Fibroblast of lung (primary cell): ENCODE results near the gene HPCAL1. TPM values are rescaled to one million over a fixed set of nuclear protein-coding genes. Genes with fewer than 3 reads are reported as not detected.

Experiments
- DNase-seq, 2 donors: peaks; one replicate each; pipeline versions ENCODE4 v3.0.0 to v3.0.0-alpha.2; 2010; ENCODE audit warnings: low read depth in 2 of 2
- H2AFZ ChIP-seq: 2 replicates; pipeline ENCODE4 v1.5.1; 2012; ENCODE audit warnings: low read length, control low read depth, inconsistent platforms
- H3K27ac ChIP-seq: 2 replicates; pipeline ENCODE4 v1.5.1; 2011; ENCODE audit warnings: low read length, control low read depth; ENCODE audit not compliant: insufficient read depth
- H3K27me3 ChIP-seq: 2 replicates; pipeline ENCODE4 v1.5.1; 2011; ENCODE audit warnings: mild to moderate bottlenecking, low read length; ENCODE audit not compliant: control insufficient read depth, insufficient read depth
- H3K36me3 ChIP-seq: 2 replicates; pipeline ENCODE4 v1.5.1; 2011; ENCODE audit warnings: low read length; ENCODE audit not compliant: control insufficient read depth, insufficient read depth
- H3K4me1 ChIP-seq: 2 replicates; pipeline ENCODE4 v1.5.1; 2011; ENCODE audit warnings: low read length; ENCODE audit not compliant: control insufficient read depth, insufficient read depth; ENCODE audit errors: extremely low read depth
- H3K4me2 ChIP-seq: 2 replicates; pipeline ENCODE4 v1.5.1; 2011; ENCODE audit warnings: low read length, control low read depth; ENCODE audit not compliant: insufficient read depth; ENCODE audit errors: extremely low read depth
- H3K4me3 ChIP-seq, 4 experiments: fragments of 200-600 bp in 1 of 4; sonication (generic) in 1 of 4; replicated peaks in 1 of 4; 2 replicates each; pipeline ENCODE4 v1.5.1; 2011 to 2016; ENCODE audit warnings: low read length in 4 of 4, low read depth in 3 of 4, mild to moderate bottlenecking in 3 of 4, control low read depth in 2 of 4, inconsistent platforms in 1 of 4, mixed read lengths in 1 of 4; ENCODE audit not compliant: insufficient read depth in 1 of 4; ENCODE audit errors: control extremely low read depth in 1 of 4
- H3K79me2 ChIP-seq: 2 replicates; pipeline ENCODE4 v1.5.1; 2012; ENCODE audit warnings: mild to moderate bottlenecking, low read length, inconsistent platforms; ENCODE audit not compliant: control insufficient read depth, insufficient read depth
- H3K9ac ChIP-seq: 2 replicates; pipeline ENCODE4 v1.5.1; 2011; ENCODE audit warnings: mild to moderate bottlenecking, low read length, control low read depth; ENCODE audit not compliant: insufficient read depth
- H3K9me3 ChIP-seq: 2 replicates; pipeline ENCODE4 v1.5.1; 2012; ENCODE audit warnings: low read depth, low read length; ENCODE audit not compliant: control insufficient read depth, insufficient read depth
- H4K20me1 ChIP-seq: 2 replicates; pipeline ENCODE4 v1.5.1; 2011; ENCODE audit warnings: low read length; ENCODE audit not compliant: control insufficient read depth, insufficient read depth; ENCODE audit errors: extremely low read depth
- EZH2 ChIP-seq: IDR thresholded peaks from 2 replicates; pipeline ENCODE4 v1.5.1; 2012; ENCODE audit warnings: low read length, control low read depth, mild to moderate bottlenecking; ENCODE audit errors: missing control alignments
- polyA plus RNA-seq, 2 donors: library from polyadenylated mRNA; depleted of rRNA in 1 of 2; stranded (reverse) in 1 of 2; unstranded in 1 of 2; fragments of >200 nt; gene quantifications; 2 replicates each; pipeline ENCODE4 v1.2.1, GENCODE V29; 2011 to 2012; ENCODE audit warnings: missing spikeins in 1 of 2
- total RNA-seq: library from RNA; depleted of rRNA; stranded (reverse); fragments of >200 nt; gene quantifications from 2 replicates; pipeline ENCODE4 v1.2.1, GENCODE V29; 2014
- TF ChIP-seq, protein P1 (sequence below), 2 donors: IDR thresholded peaks in 1 of 2; conservative IDR thresholded peaks in 1 of 2; 1 replicate in 1 of 2; 2 replicates in 1 of 2; pipeline ENCODE4 v1.5.1; 2011 to 2012; ENCODE audit warnings: low read length in 2 of 2, control low read depth in 1 of 2, inconsistent platforms in 1 of 2, low read depth in 1 of 2, mild to moderate bottlenecking in 1 of 2

The HPCAL1 gene
- total and polyA plus RNA-seq, 2 donors (not counting 1 experiment from before 2014, with no cell fraction given) = 11.4 to 34.5 TPM

DNA sequence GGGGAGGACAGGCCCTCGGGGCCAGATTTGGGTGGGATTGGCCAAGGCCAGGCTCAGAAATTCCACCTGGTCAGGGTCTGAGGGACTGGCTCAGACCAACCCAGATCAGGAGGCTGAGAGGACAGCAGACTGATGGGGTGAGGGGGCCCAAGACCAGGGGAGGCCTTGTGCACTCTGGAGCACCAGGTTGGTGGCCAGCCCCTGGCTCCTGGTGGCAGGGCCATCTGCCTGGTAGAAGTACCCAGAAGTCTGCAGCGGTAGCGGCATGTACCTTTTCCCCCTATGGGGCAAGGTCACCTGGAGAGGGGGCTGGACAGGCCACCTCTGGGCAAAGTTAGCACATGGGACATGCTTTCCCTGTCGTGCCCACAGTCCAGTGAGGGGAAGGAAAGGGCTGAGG, 166.6 kb downstream of the HPCAL1 start:
- TF ChIP-seq EZH2 = no peak
- TF ChIP-seq, protein P1, sequence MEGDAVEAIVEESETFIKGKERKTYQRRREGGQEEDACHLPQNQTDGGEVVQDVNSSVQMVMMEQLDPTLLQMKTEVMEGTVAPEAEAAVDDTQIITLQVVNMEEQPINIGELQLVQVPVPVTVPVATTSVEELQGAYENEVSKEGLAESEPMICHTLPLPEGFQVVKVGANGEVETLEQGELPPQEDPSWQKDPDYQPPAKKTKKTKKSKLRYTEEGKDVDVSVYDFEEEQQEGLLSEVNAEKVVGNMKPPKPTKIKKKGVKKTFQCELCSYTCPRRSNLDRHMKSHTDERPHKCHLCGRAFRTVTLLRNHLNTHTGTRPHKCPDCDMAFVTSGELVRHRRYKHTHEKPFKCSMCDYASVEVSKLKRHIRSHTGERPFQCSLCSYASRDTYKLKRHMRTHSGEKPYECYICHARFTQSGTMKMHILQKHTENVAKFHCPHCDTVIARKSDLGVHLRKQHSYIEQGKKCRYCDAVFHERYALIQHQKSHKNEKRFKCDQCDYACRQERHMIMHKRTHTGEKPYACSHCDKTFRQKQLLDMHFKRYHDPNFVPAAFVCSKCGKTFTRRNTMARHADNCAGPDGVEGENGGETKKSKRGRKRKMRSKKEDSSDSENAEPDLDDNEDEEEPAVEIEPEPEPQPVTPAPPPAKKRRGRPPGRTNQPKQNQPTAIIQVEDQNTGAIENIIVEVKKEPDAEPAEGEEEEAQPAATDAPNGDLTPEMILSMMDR (conservative IDR thresholded peaks at IDR 0.05 in 1 of 2, IDR thresholded peaks at IDR 0.05 in 1 of 2; ENCODE audit: low read depth in 1 of 2, low read length in 2 of 2) = no peak

DNA sequence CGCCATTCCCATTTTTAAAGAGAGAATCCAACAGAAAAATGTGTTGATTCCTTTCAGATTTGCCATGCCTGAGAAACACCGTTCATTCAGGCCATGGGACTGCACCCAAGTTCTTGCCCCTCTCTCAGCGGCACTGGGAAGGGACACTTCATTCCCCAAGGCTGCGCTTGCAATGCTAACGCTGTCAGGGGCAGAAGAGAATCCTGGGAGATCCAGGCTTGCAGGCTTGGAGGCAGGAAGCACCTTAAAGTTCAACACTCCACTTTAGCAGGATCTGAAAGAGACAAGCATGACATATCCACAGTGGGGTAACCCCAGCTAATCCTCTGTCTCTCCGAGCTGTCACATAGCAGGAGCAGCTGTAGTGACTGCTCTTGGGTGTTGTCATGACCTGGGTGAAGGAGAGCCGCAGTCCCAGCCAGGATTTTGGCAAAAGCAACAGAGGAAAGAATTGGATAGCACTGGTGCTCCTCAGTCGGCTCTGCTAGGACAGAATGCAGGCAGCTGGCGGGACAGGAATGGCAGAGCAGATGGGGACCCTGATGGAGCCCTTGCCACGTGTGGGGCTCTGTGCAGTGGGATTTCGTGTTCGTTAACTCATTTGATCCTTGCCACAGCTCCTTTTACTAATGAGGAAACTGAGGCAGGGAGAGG, 167.4 kb downstream of the HPCAL1 start:
- Histone ChIP-seq H3K27ac (no peak overlapping the region), H4K20me1 (no peaks in the 10 kb centered on the region), H2AFZ (no peak overlapping the region), H3K79me2 (no peaks in the 10 kb centered on the region), H3K4me2 (no peak overlapping the region), H3K4me1 (no peaks in the 10 kb centered on the region), H3K9me3 (no peaks in the 10 kb centered on the region), H3K36me3 (no peaks in the 10 kb centered on the region), H3K9ac (no peak overlapping the region), H3K4me3 (no peak overlapping the region), H3K27me3 (peaks cover 11% of the 10 kb centered on the region)
- TF ChIP-seq EZH2 = no peak
- TF ChIP-seq, protein P1 (conservative IDR thresholded peaks at IDR 0.05 in 1 of 2, IDR thresholded peaks at IDR 0.05 in 1 of 2; ENCODE audit: low read depth in 1 of 2, low read length in 2 of 2) = no peak
- DNase-seq = no peak

More for the DNA sequence above, 166.6 kb downstream of the HPCAL1 start:
- H3K4me3 ChIP-seq = no peak overlapping the region
- no peak overlapping the region for H3K9ac ChIP-seq
- H3K79me2 ChIP-seq = no peaks in the 10 kb centered on the region
- H3K36me3 ChIP-seq = no peaks in the 10 kb centered on the region
- H4K20me1 ChIP-seq = no peaks in the 10 kb centered on the region
- no peak for DNase-seq
- no peaks in the 10 kb centered on the region for H3K4me1 ChIP-seq
- no peak overlapping the region for H3K27ac ChIP-seq
- peaks cover 11% of the 10 kb centered on the region for H3K27me3 ChIP-seq
- H3K4me2 ChIP-seq = no peak overlapping the region
- H2AFZ ChIP-seq = no peak overlapping the region
- H3K9me3 ChIP-seq = no peaks in the 10 kb centered on the region

- Histone ChIP-seq H4K20me1 (no peaks in the 10 kb centered on the region), H3K79me2 (no peaks in the 10 kb centered on the region), H3K9ac (no peak overlapping the region), H2AFZ (no peak overlapping the region), H3K36me3 (no peaks in the 10 kb centered on the region), H3K4me1 (no peaks in the 10 kb centered on the region), H3K9me3 (no peaks in the 10 kb centered on the region), H3K27me3 (peaks cover 8% of the 10 kb centered on the region), H3K4me2 (no peak overlapping the region), H3K27ac (no peak overlapping the region), H3K4me3 (no peak overlapping the region)
- no peak for DNase-seq
- TF ChIP-seq, protein P1 (conservative IDR thresholded peaks at IDR 0.05 in 1 of 2, IDR thresholded peaks at IDR 0.05 in 1 of 2; ENCODE audit: low read depth in 1 of 2, low read length in 2 of 2) = no peak
- TF ChIP-seq EZH2 = no peak
Observed at GRCh38 chr2:10471046-10471571, 168.4 kb downstream of the HPCAL1 start.
